HG03460 (cell line): ENCODE results near the gene BABAM2.

Source experiments
- ATAC-seq: cut with Tn5 transposase; IDR thresholded peaks from one replicate; pipeline ENCODE4 v1.9.1; 2021; ENCODE audit not compliant: unreplicated experiment

Gene BABAM2

DNA sequence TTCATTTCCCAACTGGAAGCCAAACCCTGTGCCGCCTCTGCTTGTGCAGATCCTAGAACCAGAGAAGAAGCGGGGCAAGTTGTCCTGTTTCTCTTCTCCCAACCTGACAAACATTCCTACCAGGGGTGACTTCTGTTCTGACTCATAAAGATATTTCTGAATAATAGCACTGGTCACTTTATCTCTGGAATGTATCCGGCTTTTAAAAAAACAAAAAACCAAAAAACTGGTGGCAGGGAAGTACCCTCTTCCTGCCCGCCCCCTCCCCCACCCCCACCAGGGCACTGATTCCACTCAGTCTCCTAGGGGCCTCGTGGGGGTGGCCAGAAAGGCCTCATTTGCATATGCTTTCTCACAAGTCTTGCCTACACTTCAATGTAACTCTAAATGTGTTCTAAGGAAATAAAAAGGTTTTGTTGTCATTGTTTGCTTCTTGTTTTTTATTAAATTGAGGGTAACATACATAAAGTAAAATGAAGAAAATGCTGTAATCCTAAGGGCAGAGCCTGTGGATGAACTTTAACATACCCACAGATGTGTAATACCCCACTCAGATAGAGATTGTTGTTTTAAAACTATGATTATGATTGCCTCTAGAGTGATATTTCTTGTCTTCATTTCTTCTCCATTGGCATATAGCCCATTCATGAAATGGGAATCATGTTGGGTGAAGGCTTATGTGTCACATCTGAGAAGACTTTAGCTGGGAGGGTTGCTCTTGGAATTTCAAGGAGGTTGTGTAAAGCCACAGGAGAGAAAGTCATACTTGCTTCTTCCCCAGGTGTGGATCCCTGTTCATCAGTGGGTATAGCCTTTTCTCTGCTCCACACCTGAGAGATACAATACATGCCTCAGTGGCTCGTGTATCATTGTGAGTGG lies 496.8 kb downstream of the BABAM2 start:
- no peak for ATAC-seq
